Kidney (tissue), 14 donors: ENCODE measurements around the gene LTF. TPM values are rescaled to one million over a fixed set of nuclear protein-coding genes. Genes with fewer than 3 reads are reported as not detected.
"Not testable (repeated sequence)": the region's sequence is repeated elsewhere in the genome, so short reads cannot be mapped to it uniquely, and the experiment has no call there.

Experiments used
- DNase-seq, 5 donors: peaks; one replicate each; pipeline ENCODE4 v3.0.0-alpha.2; 2013 to 2020
- FAIRE-seq: peaks from 2 replicates; lab custom pipeline; 2012; peaks lifted over from hg19 to GRCh38; lab: Jason Lieb, UNC
- H3K27ac ChIP-seq, 2 donors: one replicate each; pipeline ENCODE4 v1.7.0; 2013; ENCODE audit warnings: low read depth in 2 of 2, low read length in 2 of 2, inconsistent platforms in 1 of 2
- H3K27me3 ChIP-seq: one replicate; pipeline ENCODE4 v1.7.1; 2013; ENCODE audit warnings: low read length, inconsistent platforms; ENCODE audit not compliant: control insufficient read depth, insufficient read depth
- H3K36me3 ChIP-seq, 3 donors: one replicate each; pipeline versions ENCODE4 v1.7.0 to v1.7.1; 2013; ENCODE audit warnings: low read length in 3 of 3, control low read depth in 1 of 3, inconsistent platforms in 1 of 3; ENCODE audit not compliant: insufficient read depth in 3 of 3, control insufficient read depth in 2 of 3
- H3K4me1 ChIP-seq, 3 donors: one replicate each; pipeline versions ENCODE4 v1.7.0 to v1.7.1; 2013; ENCODE audit warnings: low read length in 3 of 3, inconsistent platforms in 1 of 3, low read depth in 1 of 3; ENCODE audit not compliant: control insufficient read depth in 2 of 3, insufficient read depth in 2 of 3
- H3K4me3 ChIP-seq, 3 donors: one replicate each; pipeline versions ENCODE4 v1.7.0 to v1.8.1; 2013; ENCODE audit warnings: low read length in 3 of 3, control low read depth in 1 of 3, inconsistent platforms in 1 of 3
- H3K9ac ChIP-seq, 3 donors: one replicate each; pipeline versions ENCODE4 v1.7.0 to v1.7.1; 2013; ENCODE audit warnings: low read length in 3 of 3, control low read depth in 1 of 3, inconsistent platforms in 1 of 3
- H3K9me3 ChIP-seq, 3 donors: one replicate each; pipeline versions ENCODE4 v1.7.0 to v1.7.1; 2013; ENCODE audit warnings: low read length in 3 of 3, control low read depth in 1 of 3, inconsistent platforms in 1 of 3; ENCODE audit not compliant: control insufficient read depth in 2 of 3, insufficient read depth in 1 of 3
- intact Hi-C: fragments of 100-400 bp; cut with DNase I; formaldehyde crosslinking; loops from one replicate; pipeline ENCODE4 v1.11.1; 2022
- polyA plus RNA-seq: library from polyadenylated mRNA; stranded (reverse); fragments of 350-450 nt; fragmentation: Illumina TruSeq; extraction: RNeasy Lipid Tissue Mini Kit (QIAGEN cat#74804); gene quantifications from one replicate; pipeline ENCODE4 v1.2.3, GENCODE V29; 2014; ENCODE audit warnings: low read depth, low replicate concordance; ENCODE audit not compliant: insufficient read depth
- total RNA-seq: library from RNA; stranded (reverse); fragmentation: NEBNext Ultra II Directional; extraction: Animal tissue kit (Norgen Biotek cat#: 25700); gene quantifications from one replicate; pipeline ENCODE4 v1.2.1, GENCODE V29; 2021
- TF ChIP-seq, protein P1 (sequence below): IDR thresholded peaks from 3 replicates; pipeline ENCODE4 v1.5.1; 2012; ENCODE audit warnings: mild to moderate bottlenecking, moderate library complexity, borderline replicate concordance; ENCODE audit not compliant: insufficient read depth; ENCODE audit errors: extremely low read depth
- donor health status: control.
- donor health status: control.
- donor health status: control.
- donor health status: control.
- donor health status: control.
- donor health status: DM: yes; HTN: yes; CAD: no.
- donor health status: Normal renal cell carcinoma (clear cell type).

LTF gene
- total and polyA plus RNA-seq, 2 donors from 2014 or later = 34.7 to 1,823 TPM

DNA sequence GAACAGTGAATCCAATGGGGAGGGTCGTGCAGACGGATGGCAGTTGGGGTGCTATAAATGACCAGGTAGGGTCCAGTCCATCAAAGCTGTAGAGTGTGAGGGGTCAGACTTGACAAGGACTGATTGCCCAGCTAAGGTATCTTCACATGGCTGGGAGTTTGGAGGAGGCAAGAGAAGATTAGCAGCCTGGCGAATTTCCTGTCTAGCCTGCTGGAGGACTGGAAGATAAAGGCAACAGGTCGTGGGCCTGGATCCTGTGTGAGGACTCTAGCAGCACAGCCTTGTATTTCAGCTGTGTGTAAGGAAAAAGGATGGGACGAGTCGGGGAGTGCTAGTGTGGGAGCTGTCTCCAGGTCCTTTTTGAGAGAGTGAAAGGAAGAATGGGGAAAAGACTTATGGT is 75.4 kb downstream of the LTF start:
- TF ChIP-seq, protein P1, sequence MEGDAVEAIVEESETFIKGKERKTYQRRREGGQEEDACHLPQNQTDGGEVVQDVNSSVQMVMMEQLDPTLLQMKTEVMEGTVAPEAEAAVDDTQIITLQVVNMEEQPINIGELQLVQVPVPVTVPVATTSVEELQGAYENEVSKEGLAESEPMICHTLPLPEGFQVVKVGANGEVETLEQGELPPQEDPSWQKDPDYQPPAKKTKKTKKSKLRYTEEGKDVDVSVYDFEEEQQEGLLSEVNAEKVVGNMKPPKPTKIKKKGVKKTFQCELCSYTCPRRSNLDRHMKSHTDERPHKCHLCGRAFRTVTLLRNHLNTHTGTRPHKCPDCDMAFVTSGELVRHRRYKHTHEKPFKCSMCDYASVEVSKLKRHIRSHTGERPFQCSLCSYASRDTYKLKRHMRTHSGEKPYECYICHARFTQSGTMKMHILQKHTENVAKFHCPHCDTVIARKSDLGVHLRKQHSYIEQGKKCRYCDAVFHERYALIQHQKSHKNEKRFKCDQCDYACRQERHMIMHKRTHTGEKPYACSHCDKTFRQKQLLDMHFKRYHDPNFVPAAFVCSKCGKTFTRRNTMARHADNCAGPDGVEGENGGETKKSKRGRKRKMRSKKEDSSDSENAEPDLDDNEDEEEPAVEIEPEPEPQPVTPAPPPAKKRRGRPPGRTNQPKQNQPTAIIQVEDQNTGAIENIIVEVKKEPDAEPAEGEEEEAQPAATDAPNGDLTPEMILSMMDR = no peak
- intact Hi-C loops = no loop called here
- no peaks in the 10 kb centered on the region for H3K36me3 ChIP-seq
- H3K27ac ChIP-seq = no peak overlapping the region
- DNase-seq (no peak), FAIRE-seq (no peak)
- no peak overlapping the region for H3K9ac ChIP-seq
- H3K4me1 ChIP-seq = no peaks in the 10 kb centered on the region
- no peaks in the 10 kb centered on the region for H3K9me3 ChIP-seq
- no peak overlapping the region for H3K4me3 ChIP-seq
- no peaks in the 10 kb centered on the region for H3K27me3 ChIP-seq

DNA sequence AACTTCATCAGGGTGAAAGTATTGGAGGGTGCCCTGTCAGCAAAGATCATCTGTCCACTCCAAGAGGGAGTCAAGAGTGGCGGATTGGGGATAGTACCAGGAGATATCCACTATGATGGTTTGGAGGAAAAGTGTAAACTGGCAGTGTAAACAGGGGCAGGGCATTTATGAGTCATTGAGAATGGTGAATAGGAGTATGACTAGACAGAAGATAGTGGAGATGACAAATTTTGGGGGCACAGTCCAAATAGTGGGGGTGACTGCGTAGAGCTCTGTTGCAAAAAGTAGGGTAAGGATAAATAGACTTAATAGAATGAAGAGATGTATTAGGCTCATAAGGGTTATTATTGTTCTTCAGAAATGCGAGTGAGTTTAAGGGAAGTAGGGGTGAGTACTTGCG is 75.9 kb downstream of the LTF start:
- DNase-seq, H3K9me3 ChIP-seq, H3K36me3 ChIP-seq, FAIRE-seq, H3K4me3 ChIP-seq, H3K4me1 ChIP-seq, intact Hi-C loops, H3K9ac ChIP-seq, H3K27me3 ChIP-seq, H3K27ac ChIP-seq: not testable (repeated sequence)

DNA sequence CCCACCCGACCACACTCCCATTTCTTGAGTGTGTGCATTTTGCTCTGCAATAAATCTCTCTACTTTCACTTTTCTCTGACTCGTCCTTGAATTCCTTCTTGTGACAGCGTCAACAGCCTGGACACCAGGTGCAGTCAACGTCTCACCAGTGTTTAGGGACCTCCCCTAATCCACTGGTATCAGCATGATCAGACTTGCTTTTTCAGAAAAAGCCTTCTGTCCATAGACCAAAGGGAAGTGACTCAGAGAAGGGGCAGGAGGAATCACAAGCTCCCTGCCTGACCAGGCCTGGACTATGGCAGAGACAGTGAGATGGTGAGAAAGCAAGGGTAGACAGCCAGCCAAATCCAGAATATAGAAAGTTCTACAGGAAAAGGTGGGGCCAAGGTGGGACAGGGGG is 78.5 kb downstream of the LTF start:
- H3K4me3 ChIP-seq = no peak overlapping the region
- no peak for DNase-seq
- H3K36me3 ChIP-seq = no peaks in the 10 kb centered on the region
- H3K9ac ChIP-seq = no peak overlapping the region
- intact Hi-C loops = no loop called here
- H3K27ac ChIP-seq = no peak overlapping the region
- no peaks in the 10 kb centered on the region for H3K4me1 ChIP-seq
- no peaks in the 10 kb centered on the region for H3K9me3 ChIP-seq
- TF ChIP-seq, protein P1 = no peak
- FAIRE-seq = no peak
- no peaks in the 10 kb centered on the region for H3K27me3 ChIP-seq

Other genes with a start within 250 kb of the LTF start
- gene CCR3, start 222.4 kb downstream of the LTF start, total RNA-seq = not detected
- not detected for gene CCR3, start 222.4 kb downstream of the LTF start, polyA plus RNA-seq
- gene CCR2, start 110.8 kb downstream of the LTF start, total RNA-seq = 8.1 TPM
- 0.62 TPM for gene CCR2, start 110.8 kb downstream of the LTF start, polyA plus RNA-seq
- gene CCR5, start 94.0 kb downstream of the LTF start, total RNA-seq = 4.4 TPM
- 0.32 TPM for gene CCR5, start 94.0 kb downstream of the LTF start, polyA plus RNA-seq
- gene CCRL2, start 57.6 kb downstream of the LTF start, total RNA-seq = 2.8 TPM
- 2.1 TPM for gene CCRL2, start 57.6 kb downstream of the LTF start, polyA plus RNA-seq
- gene RTP3, start 33.1 kb upstream of the LTF start, total RNA-seq = not detected
- gene RTP3, start 33.1 kb upstream of the LTF start, polyA plus RNA-seq = 0.30 TPM
- gene LRRC2, start 101.4 kb upstream of the LTF start, total RNA-seq = 7.5 TPM
- 3.4 TPM for gene LRRC2, start 101.4 kb upstream of the LTF start, polyA plus RNA-seq
- gene FAM240A, start 147.6 kb upstream of the LTF start, total RNA-seq = 0.44 TPM
- not detected for gene FAM240A, start 147.6 kb upstream of the LTF start, polyA plus RNA-seq
- 78.9 TPM for gene ALS2CL, start 228.8 kb upstream of the LTF start, total RNA-seq
- 43.0 TPM for gene ALS2CL, start 228.8 kb upstream of the LTF start, polyA plus RNA-seq
- gene TMIE, start 236.5 kb upstream of the LTF start, total RNA-seq = 0.79 TPM
- gene TMIE, start 236.5 kb upstream of the LTF start, polyA plus RNA-seq = 1.3 TPM